ENCODE data around the gene SH3TC1.

Gene SH3TC1

DNA sequence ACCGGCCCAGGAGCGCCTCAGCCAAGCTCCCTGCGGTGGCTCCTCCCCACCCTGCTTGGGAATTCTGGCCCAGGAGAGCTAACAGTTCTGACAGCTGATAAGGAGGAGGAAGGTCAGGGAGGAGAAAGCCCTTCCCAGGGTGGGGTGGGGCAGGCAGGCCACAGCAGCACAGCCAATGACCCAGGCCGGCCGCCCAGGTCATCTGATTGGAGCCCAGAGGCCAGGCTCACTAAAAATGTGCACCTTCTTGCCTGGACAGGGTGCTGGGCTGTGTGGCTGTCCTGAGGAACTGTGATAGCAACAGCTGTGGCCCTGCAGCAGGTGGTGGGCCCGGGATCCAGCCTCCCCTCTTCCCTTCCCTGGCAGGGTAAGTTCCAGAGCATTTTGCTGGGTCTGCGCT lies 17.2 kb upstream of the SH3TC1 start:
- no peak for DNase-seq

DNA sequence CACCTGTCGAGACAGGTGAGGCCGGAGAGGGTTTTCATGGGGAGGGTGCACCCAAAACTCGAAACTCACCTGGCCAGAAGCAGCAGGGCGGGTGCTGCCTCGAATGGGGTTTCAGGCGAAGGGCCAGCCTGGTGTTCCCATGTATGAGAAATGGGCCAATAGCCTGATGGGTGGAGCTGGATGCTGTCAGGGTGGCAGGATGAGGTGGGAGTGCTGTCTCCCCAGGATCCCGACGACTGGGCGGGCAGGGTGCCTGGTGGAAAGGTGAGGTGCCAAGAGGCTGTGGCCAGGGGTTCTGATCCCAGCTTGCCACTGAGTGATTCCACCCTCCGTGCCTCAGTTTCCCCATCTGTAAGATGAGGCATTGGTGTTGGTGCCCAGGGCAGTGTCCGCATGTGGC lies 16.8 kb upstream of the SH3TC1 start:
- DNase-seq = no peak

DNA sequence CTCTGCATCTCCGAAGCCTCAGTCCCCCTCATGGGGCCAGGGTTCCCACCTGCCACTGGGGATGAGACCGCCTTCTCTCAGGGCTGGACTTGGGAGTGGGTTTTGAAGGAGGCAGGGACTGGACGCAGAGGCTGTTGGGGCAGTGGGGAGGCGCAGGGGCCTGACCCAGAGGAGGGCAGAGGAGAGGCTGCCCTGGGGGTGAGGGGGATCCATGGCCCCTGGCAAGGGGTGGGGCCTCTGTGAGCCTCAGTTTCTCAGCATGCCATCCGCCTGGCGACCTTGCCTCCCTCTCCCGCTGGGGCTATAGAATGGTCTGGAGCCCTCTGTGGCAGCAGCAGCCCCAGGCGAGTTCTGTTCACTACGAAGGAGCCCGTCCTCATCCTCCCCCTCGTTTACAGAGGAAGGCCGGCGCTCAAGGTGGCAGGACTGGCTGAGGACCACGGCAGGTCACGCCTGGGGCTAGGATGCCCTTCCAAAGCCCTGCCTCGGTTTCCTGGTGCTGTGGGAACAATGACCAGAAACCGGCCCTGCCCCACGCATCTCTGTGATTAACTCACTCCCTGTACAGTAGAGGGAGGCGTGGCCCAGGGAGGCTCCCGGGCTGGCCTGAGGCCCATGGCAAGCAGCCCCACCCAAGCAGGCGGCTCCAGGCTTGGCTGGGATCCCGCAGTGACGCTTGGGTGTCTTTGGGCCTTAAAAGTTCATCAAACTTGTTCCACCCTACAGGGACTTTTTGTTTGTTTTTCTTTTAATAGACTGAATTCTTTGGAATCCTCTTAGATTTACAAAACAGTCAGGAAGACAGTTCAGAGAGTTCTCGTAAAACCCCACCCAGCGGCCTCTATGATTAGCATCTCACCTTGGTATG lies 16.0 kb upstream of the SH3TC1 start:
- no peak for DNase-seq

DNA sequence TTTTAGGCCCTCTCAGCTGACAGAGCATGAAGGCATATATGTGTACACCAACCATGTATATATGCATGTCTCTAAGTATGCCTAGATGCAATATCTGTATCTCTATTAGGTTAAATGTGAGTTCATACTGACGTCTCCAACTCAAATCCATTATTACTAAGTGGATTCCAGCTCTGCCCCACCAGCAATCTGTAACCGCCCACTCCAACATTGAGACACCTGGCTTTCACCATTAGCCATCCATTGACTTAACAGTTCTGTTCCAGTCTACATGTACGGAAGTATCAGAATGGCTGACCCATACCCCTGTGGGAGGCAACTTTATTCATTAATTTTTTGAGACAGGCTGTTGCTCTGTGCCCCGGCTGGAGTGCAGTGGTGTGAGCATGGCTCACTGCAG lies 15.0 kb upstream of the SH3TC1 start:
- DNase-seq = no peak

DNA sequence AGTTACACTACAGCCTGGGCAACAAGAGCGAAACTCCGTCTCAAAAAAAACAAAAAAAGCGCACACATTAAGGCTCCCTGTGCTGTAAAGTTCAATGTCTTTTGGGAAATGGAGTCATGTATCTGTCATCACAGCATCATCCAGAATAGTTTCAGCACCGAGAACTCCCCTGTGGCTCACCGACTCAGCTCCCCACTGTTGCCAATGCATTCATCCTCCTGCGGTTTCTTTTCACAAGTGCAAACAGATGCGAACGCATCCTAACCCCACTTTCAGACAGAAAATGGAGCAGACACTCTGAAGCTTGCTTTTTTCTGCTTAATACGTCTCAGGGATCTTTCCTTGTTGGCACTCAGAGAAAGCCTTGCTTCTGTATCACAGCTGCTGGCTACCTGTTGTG lies 13.8 kb upstream of the SH3TC1 start:
- DNase-seq = no peak

DNA sequence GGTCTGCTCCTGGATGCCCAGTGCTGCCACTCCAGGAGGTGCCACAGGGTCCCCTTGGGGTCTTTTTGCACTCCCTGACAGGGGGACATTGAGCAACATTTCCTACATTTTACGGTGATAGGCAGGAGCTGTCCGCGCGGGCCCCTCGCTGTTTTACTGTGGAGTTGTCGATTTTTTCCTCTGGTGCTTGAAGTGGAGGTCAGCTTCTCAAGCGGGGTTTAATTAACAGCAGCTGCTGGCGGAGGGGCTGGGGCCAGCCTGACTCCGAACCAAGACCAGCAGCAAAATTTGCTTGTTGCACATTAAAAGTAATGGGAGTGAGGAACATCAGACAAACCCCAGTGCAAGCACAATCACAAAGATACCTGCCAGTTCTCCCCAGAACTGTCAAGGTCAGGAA lies 13.2 kb upstream of the SH3TC1 start:
- DNase-seq = no peak

DNA sequence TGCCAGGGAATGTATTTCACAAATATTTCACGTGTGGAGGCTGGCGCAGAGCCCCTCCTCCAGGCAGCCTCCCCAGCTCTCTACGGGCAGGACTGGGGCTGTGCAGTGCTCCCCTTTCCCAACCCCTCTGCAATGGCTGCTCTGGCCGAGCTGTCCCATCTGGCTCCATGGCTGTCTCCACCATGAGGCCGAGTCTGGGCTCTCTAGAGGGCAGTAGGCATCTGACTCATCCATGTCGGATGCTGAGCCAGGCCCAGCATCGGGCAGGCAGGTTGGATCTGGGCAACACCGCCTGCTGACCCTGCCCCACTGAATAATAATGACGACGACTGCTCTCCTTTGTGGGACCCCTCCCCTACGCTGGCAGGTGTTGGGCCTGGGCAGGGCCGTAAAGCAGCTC lies 11.0 kb upstream of the SH3TC1 start:
- peak in 1 of 2 experiments; percentile 10 for DNase-seq

DNA sequence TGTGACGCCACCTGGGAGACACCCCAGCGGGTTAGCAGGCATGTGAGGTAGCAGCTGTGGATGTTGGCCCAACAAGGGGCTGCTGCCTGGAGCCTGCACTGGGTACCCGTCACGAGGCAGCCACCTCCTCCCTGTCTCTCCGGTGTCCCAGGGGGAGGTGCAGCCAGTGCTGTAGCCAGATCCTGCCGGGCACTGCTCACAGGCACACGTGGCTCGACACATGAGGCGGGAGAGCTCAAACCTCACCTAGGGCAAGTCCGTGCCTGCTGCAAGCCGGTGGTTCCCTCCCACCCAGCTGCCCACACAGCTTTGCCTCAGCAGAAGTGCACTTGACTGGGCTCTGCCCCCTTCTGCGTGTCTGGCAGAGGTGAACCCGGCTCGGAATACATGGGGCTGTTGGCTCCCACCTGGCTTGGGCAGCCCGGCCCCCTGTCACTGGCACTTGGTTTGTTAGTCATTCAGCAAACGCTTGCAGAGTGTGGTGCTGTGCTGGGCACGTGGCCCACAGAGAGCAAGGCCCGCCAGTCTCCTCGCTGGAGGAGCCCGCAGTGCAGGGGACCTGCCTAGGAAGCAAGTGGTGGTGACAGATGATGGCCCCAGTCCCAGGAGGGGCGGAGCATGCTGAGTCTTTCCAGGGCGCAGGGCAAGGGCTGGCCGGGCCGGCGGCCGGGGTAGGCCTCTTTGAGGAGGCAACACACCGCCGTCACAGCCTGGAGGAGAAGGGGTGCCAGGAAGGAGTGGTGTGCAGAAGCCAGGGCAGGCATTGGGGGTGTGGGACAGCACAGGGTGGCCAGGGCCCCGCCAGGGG lies 10.1 kb upstream of the SH3TC1 start:
- DNase-seq = no peak

DNA sequence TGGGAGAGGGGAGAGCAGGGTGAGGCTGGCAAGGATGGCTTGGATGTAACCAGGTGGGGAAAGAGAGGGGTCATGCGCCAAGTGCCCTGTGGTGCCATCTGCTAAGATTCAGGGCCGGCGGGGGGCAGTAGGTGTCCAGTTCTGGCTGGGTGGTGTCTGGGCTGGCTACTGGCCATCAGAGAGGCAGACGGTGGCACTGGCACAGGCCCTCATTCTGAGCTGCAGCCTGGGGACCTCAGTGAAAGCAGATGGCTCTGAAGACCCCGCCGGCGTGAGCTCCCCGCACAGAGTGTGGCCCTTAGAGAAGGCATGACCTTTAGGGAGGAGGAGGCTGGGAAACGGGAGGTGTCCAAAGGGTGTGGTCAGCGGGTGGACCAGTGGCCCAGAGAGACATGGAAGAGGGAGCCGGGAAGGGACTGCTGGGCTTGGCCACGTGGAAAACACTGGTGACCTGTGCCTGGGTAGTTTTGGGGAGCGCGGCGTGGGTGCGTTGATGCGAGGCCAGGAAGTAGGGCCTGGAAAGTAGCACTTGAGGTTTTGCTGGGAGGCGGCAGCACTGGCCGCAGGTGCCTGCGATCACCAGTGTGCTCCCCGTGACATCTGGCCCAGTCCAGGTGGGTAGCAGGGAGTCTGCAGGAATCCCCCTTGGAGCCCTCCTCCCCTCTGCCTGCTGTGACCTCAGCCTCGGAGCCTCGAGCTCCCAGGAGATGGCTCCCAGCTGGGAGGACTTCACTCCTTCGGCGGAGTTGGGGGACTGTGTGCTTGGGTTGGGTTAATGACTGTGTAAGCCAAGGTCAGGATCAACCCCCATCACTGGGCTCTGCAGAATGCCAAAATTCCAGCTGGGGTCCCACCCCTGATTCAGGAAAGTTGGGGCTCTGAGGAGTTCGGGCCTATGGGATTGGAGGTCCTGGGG lies 9.3 kb upstream of the SH3TC1 start:
- DNase-seq = no peak

DNA sequence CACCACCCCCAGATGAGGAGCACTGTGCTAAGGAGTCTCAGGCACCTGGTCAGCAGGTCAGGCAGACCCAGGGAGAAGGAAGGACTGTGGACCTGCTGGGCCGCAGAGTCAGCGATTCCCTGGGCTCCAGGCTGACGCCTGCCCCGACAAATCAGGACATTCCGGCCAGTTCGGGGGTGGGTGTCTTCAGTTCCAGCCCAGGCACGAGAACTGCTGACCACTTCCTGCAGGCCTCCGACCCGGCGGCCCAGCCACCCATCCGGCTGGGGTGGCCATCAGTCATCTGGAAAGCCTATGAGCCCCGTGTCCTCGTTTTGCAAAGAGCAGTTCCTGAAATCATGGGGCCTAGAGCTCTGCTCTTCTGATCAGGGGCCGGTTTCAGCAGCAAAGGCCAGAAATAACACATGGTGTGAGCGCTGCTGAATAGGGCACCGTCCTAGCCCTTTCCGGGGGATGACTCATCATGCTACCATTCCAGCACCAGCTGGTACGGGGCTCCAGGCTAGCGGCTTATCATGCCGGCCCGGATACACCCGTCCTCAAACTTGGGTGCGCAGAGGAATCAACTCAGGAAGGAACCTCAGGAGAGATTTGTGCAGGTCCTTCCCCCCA lies 7.8 kb upstream of the SH3TC1 start:
- no peak for DNase-seq

DNA sequence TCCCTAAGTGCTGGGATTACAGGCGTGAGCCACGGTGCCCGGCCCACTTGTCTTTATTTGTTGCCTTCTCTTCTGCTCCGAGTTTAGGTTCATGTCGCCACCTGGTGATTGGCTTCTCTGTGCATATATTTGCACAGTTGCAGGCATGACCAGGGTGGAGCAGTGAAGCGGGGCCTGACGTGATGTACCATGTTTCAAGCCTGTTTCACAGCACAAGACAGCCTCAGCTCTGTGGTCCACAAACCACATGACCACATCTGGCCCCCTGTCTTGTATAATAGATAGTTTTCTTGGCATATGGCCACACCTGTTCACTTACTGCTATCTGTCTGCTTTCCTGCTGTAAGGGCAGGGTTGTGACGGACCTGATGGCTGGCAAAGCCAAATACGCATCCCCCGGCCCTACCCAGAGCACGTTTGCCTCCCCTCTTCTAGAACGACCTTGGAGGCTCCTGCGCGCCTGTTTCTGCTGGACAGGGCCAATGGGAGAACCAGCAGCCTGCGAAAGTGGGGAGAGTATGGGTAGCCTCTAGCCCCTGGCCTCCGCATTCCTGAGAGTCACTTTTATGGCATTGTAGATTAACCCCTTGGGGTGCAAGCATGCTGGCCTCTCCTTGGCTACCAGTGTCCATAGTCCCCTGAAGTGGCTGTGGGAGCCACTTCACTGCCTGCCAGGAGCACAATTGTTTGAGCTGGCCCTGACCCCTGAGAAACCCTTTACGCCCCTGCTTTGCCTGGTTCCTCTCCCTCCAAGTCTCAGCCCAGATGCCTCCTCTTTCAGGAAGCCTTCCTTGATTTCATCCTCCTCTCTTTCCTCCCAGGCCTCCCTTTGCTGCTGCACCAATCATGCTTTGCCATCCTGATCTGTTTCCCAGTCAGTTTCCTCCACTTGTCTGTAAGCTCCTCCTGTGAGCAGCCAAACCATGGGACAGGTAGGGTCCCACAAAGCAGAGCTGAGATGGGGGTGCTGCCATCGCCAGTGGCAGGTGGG lies 6.0 kb upstream of the SH3TC1 start:
- DNase-seq = peak; percentile 25 to 60

DNA sequence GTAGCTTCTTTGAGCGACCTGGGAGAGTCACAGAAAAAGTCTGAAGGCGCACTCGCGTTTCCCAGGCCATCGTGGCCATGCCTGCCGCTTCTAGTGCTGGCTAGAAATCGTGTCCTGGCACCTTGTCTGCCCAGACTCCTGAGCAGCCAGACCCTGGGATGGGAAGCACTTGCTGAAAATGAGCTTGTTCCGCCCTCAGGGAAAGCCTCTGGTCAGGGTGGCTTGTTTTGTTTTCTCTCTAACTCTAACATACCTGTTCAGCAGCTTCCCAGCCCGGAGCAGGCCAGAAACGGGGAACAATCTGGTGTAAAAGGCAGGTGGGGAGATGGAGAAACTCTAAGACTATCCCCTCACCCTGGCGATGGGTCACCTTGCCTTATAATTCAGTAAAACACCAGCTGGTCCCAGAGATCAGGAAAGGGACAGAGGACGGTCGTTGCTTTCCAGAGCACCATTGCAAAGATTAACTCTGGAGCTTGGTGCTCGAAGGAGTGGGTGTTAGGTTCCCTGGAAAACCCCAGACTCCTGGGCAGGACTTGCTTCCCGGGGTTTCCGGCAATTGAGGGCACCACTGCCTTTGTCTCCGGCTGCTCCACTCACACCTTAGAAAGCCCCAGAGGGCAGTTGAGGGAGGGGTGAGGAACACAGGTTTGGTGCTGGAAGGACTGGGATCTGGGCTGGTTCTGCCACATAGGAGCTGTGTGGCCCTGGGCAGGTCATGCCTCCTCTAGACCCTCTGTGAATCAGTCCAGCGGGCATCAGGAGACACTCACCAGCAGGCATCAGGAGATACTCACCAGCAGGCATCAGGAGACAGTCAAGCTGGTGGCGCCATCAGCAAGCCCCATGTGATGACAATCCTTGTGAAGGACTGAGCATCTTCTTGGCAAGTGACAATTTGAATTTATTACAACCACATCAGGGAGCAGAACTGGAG lies 4.5 kb upstream of the SH3TC1 start:
- no peak for DNase-seq

DNA sequence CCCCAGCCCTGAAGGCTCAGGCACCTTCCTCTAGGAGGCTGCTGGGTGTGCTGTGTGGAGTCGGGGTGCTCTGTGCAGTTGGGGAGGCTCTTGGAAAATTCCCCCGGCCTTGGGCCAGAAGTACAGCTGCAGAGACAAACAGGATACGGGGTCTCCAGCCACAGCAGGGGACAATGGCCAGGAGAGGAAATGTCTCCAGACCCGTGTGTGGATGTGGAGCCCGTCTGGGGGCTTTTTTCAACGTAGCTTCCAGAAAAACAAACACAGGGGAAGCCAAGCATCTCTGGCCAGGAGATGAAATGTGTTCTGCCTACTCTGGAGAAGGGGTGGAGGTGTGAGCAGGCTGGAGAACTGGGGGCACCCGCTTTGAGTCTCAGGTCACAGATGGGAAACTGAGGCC lies 3.7 kb upstream of the SH3TC1 start:
- no peak for DNase-seq

DNA sequence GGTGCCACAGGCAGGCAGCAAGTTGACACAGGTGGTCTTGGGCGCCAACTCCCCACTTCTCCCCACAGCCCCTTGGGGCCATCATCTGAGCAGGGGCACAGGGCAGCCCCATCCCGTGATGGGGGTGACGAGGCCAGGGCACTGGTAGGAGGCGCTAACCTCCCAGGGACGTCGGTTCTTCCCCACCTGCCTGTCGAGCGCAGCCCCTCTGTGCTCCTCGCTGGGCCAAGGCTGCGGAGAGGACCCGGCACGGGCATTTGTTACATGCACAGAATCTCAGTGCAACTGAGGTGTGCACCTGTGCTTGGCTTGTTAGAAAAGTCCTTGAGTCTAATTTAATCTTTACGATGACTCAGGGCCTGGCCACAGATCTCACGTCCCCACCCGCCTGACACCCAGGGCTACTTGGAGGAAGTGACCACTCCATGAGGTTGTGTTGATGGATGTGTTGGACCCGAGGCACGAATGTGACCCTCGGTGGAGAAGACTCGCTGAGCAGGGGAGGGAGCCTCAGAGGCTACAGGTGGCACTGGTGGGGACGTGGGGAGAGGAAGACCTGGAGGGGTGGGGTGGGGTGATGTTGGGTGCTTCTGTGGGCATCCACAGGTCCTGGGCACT lies 3.1 kb upstream of the SH3TC1 start:
- no peak for DNase-seq

DNA sequence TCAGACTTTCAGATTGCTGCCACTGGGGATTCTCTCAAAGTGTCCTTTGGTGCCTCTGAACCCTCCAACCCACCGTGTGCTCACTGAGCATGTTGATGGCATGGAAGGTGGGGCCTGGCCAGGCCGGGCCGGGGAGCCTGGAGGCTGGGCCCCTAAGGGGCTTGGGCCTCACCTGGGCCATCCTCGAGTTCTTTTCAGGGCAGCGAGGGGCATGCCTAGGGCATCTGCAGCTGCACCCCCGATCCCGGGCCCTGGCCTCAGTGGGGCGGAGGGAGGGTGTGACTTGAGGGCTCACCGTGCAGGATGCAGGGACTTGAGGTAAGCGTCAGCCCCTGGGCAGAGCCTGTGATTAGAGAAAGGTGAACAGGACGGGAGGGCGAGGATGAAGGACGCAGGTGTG lies 1.6 kb upstream of the SH3TC1 start:
- no peak for DNase-seq

DNA sequence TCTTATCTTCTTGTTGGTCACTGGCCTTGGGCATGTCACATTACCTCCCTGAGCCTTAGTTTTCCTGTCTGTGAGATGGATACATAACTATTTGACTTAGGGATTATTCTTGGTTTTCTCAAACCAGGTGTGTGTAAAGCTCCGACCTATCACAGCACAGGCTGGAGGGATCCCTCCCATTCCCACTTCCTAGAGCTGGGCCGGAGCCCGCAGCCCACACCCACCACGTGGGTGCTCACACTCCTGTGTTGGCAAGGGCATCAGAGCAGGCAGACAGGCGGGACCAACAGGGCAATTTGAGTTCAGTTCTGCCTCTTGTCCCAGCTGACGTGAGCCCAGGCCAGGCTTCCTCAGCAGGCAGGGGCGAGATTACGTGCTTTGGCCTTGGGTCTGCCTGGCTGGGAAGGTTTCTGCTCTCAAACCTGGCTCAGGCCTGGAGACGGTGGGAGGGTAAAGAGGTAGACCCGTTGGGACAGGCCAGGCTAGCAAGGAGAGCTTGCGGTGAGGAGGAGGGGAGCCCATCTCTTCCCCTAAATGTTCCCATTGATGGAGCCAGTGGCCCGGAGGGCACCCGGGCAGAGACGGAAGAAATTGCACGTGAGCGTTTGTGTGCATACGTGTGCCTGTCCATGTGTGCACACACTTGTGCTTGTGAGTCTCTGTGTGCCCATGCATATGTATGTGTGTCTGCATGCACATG lies 734 bp upstream of the SH3TC1 start:
- no peak for DNase-seq

DNA sequence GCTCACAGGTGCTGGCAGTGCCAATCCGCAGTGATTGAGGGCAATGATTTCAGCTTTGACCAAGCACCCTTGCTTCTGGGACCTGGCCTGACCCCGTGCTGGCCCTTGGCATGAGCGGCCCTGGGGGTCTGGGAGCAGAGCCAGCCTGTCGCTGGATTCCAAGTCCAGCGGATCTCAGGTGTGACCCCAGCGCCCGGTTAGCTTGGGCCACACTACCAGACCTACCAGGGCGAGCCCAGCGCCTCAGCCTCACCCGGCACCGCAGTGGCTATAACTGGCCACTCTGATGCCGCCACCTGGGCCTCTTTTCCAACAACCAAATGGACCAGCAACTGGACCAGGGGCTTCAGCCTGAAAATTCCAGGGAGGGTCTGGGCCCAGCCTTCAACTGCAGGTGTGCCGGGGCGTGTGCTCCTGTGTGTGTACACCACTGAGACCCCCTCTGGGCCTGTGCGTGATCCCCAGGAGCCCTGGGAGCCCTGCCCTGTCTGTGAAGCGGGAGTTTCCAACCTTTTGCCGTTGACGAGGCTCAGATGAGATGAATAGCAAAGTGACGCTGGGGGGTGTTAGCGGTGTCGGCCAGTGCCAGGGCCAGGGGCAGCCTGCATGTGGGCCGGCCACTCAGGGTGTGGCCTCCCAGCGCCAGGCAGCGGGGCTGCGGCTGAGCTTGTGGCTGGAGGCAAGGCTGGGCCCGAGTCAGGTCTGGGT lies 658 bp downstream of the SH3TC1 start:
- DNase-seq = no peak

DNA sequence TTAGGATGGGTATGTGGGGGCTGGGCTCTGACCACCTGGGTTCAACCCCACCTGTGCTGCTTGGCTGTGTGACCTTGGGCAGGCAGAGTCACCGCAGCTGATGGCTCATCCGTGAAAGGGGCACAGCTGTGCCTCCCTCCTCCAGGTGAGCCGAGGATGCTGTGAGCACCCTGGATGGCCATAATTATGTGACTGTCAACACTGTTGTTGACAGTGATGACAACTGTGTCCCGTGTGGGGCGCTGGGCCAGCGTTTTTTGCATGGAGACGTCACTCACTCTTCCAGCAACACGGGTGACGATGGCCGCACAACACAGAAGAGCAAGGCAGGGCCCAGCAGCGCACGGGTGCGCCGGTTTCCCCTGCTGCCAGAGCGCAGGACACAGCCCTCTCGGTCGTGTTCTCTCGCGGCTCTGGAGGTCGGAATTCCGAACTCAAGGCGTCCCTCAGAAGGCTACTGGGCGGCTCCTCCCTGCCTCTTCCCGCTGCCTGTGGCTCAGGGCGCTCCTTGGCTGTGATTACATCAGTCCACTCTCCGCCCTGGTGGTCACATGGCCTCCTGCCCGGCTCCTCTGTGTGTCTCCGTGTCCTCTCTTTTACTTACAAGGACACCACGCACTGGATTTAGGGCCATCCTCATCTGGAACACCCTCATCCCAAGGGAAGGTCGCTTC lies 1.3 kb downstream of the SH3TC1 start:
- DNase-seq = no peak

All from NCI-H1930 (cell line).